ENCODE results near the gene ILKAP. TPM values are rescaled to one million over a fixed set of nuclear protein-coding genes. Genes with fewer than 3 reads are reported as not detected.
A peak's percentile ranks its signal among the peaks of the same experiment; 100 is the strongest.

The ILKAP gene
- total RNA-seq, 1 experiment from 2014 or later = 24.2 TPM

DNA sequence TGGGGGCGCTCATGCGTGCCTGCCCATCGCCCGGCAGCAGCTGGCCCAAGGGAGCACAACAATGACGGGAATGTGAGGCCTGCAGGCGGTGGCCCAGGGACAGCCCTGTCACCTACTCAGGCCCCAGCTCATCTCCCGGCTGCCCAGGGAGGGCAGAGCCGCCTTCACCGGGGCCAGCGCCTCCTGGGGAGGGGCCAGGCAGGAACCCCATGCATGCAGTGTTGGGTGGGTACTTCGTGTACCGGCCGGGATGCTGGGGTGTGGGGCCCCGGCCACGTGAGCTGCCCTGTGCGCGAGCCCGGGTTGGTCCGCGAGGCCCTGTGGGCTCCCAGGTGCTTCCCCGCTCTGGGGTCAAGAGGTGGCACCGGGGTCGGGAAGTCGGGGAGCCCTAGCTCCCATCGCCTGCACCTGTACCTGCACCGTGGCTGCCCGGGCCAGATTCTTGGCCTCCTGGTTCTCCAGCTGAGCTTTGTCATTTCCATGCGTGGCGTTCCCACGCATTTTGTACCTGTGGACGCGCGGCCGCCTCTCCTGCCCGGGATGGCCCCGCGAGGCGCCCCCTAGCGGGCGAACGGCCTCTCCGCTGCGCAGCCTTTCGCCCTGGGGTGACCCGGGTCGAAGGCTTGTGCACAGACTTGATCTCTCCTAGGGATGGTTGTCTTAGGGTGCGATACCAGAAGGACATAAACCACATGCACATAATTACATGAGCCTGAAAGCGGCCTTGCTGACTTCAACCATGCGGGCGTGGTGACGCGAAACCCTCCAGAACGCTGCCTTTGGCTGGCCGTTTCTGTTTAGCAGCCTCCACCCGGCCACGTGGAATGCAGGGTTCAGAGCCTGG, 64.1 kb downstream of the ILKAP start:
- no peak for DNase-seq (ENCODE audit: extremely low read depth, low read depth)

DNA sequence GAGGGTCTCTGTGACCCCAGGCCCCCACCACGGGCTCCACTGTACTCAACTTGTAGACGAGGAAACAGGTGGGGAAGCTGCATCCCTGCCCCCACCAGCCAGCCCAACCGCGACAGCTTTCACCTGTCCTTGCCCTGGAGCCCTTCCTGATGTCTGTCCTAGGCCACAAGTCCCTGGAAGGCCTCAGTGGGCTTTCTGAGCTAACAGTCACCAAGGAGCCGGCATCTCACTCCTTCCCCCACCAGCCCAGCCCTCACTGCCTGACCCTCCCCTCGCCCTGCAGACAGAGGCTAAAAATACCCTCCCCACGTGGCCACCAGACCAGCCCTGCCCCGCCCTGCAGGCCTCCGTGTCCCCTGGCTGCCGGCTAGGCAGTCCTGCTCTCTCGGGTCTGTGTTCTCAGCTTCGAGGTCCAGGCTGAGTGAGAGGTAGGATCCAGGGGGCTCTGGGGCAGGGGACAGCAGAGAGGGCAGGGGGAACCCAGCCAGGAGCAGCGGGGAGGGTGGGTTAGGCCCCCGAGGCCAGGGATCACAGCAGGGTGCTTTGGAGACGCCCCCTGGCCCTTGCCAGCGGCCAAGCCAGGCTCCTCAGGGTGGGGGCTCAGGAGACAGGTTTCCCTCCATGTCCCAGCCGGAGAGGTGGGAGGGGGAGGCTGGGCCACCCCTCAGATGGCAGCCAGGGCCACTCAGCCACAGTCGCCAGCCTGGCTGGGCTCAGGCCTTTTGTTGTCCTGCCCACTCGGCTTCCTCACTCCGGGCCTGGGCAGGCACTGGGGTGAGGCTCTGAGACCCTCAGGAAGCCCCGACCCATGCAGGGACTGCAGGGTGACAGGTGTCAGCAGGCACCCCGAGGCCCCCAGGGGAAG, 64.9 kb downstream of the ILKAP start, which contains the start of gene KLHL30:
KLHL30 (plus strand) TSS at position 338 of the 865 bp plus-strand sequence. CDS start 2,087 bp downstream, outside the sequence.
- no peak for DNase-seq (ENCODE audit: extremely low read depth, low read depth)

DNA sequence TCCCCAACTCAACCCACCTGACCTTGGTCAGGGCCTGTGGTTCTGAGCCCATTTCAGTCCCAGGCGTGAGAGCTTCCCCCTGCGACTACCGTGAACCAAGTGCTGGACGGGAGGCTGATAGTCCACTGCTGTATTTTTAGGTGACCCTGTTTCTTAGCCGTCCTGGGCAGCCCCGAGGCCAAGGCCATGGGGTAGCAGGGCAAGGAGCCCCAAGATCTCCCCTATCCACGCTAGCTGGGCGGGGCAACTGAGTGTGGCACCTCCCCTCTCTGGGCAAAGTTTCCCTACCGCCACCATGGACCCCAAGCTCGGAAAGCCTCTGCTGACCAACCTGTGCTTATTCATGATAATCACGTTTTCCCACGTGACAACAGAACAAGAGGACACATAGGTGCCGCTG, 65.6 kb downstream of the ILKAP start:
- DNase-seq (ENCODE audit: extremely low read depth, low read depth) = no peak

DNA sequence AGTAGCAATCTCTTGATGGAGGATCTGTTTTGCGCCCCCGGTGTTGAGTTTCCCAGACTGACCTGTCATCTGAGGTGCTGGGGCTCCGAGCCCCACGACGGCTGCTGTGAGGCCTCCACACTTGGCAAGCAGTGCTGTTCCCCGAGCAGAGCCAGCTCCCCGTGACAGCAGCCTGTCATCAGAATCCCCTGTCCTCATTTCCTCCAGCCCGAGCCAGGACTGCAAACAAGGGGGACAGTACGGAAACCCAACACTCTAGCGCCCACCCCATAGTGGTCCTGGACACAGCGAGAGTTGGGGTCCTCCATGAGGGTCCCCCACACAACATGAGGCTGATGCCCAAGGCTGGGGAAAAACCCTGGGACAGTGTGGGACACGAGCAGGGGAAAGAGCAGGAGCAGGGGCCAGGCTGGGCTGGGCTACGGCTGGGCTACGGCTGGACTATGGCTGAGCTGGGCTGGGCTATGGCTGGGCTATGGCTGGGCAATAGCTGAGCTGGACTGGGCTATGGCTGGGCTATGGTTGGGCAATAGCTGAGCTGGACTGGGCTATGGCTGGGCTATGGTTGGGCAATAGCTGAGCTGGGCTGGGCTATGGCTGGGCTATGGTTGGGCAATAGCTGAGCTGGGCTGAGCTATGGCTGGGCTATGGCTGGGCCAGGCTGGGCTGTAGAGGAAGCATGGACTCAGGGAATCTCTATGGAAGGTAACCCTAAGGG, 66.5 kb downstream of the ILKAP start:
- DNase-seq (ENCODE audit: extremely low read depth, low read depth) = peak; percentile 63

DNA sequence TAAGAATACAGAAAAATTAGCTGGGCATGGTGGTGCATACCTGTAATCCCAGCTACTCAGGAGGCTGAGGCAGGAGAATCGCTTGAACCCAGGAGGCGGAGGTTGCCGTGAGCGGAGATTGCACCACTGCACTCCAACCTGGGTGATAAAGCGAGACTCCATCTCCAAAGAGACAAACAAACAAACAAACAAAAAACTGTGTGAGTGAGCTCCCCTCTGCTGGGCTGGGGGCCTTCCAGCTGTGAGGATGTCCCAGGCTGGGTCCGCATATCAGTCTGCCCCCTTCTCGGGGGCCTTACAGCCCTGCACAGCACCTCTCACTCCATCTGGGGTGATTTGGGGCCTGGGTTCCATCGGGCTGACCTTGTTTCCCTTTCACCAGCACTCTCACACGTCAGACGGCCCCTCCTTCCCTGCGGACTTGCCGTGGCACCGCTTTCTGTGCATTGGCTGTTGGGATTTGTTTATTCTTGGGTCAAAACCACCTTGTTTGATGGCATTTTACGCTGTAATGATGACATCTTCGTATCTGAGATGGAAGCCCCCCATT, 67.8 kb downstream of the ILKAP start:
- no peak for DNase-seq (ENCODE audit: extremely low read depth, low read depth)

DNA sequence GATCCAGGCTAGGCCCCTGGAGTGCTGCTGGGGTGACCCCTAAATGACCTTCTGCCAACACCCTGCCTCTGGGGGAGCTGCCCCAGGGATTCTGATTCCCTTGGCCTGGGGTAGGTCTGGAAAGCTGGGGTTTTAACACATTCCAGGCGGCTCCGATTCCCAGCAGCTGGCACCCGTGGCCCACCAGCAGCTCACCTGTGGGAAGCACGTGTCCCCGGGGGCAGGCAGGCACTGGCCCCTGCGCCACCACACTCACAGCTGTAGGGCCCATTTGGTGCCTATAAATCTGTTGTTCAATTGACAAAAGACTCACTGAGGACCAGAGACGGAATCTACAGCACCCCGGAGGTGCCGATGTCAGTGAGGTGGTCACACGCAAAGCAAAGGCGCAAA, 69.1 kb downstream of the ILKAP start:
- DNase-seq (ENCODE audit: extremely low read depth, low read depth) = no peak

DNA sequence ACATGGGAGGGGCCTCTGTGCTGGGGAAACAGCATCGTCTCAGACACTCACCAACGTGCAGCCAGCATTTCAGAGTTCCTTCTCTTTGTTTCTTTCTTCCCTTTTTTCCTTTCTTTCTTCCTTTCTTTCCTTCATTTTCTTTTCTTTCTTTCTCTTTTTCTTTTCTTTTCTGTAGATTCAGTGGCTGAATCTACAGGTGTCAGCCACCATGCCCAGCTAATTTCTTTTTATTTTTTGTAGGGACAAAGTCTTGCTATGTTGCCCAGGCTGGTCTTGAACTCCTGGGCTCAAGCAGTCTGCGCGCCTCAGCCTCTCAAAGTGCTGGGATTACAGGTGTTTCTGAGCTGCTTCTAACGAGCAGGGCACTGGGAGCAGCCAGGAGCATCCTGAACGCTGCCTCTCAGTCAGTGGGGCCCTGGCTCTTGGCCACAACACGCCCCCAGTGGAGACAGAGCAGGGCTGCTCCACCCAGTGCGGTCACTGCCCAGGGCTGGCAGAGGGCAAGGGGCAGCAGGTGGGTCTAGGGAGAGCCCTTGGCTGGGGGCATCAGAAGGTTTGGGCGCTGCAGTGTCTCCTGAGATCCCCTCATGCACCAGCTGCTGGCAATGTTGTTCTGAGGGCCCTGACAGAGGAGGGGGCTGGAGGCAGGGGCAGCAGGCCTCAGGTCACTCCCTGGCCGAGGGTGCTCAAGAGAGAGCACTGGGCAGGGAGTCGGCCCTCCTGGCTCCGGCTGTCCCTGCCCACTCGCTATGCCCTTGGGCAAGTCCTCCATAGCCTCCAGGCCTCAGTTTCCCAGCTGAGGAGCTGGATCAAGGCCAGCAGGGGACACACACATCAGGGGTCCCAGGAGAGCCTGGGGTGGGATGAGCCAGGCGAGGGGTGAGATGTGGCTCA, 69.7 kb downstream of the ILKAP start:
- DNase-seq (ENCODE audit: extremely low read depth, low read depth) = no peak

DNA sequence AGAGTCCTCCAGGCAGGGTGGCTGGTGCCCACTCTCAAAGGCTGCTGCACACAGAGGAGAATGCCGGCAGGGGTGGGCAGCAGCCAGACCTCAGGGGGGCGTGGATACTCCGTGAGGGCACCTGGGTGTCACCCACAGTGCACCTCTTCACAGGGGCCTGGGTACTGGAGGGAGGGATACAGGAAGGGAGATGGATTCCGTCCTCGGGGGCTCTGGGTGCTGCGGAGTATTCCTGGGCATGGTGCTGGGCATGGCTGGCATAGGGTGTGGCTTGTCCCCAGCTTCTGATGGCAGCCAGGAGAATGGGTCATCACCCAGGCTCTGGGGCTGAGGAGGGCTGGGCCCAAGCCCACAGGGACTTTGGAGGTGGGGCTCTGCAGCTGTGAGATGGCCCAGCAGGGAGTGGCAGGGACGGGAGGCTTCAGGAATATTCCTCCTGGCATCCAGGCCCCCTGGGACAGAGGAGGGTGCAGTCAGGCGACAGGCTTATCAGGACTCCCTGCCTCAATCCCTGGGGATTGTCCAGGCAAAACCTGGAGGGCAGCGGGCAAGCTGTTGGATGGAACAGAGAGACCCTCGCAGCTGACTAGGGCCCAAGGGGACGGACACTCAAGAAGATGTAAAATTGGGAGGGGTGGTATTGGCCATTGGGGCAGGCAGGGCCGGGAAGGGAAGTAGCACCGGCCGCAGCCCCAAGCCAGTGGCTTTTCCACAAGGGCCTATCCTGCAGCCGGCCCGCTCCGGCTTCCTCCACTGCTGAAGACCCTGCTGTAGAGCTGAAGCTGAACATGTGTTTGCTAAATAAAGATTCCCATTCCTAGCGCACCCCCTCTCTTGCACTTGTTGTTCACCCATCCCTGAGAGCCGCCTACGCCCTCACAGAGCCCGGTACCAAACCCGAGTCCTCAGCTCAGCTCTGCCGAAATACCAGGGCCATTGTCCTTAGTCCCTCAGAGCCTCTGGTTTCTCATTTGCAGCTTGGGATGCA, 70.7 kb downstream of the ILKAP start:
- DNase-seq (ENCODE audit: extremely low read depth, low read depth) = no peak

DNA sequence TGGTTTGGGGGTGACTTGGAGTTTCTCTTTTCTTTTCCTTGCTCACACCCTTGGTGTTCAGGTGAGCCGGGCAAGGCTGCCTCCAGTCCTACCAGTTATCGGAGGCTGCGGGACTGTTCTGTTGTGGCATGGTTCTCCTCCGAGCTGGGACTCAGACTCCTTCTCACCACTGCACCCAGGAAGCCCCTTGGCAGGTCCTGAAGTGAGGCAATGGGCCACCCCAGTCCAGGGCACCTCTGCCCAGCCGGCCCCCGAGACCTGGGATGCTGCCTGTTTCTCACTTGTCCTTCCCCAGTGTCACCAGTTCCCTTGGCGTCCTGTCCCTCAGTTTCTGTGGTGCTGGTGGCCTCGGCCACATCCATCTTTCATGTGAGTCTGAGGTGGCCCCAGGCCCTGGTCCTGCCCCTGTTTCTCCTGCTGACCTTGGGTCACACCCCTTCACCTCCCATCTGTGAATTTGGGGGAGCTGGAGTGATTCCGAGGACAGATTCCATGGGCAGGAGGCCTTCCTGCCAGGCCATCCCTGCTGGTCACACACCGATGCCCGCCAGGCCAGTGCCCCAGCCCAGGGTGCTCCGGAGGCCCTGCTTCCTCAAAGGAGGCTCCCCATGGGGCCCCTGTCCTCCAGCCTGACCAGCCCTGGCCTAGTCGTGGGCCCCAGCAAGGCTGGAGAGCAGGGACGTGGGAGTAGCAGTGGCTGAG, 71.6 kb downstream of the ILKAP start:
- DNase-seq (ENCODE audit: extremely low read depth, low read depth) = no peak

DNA sequence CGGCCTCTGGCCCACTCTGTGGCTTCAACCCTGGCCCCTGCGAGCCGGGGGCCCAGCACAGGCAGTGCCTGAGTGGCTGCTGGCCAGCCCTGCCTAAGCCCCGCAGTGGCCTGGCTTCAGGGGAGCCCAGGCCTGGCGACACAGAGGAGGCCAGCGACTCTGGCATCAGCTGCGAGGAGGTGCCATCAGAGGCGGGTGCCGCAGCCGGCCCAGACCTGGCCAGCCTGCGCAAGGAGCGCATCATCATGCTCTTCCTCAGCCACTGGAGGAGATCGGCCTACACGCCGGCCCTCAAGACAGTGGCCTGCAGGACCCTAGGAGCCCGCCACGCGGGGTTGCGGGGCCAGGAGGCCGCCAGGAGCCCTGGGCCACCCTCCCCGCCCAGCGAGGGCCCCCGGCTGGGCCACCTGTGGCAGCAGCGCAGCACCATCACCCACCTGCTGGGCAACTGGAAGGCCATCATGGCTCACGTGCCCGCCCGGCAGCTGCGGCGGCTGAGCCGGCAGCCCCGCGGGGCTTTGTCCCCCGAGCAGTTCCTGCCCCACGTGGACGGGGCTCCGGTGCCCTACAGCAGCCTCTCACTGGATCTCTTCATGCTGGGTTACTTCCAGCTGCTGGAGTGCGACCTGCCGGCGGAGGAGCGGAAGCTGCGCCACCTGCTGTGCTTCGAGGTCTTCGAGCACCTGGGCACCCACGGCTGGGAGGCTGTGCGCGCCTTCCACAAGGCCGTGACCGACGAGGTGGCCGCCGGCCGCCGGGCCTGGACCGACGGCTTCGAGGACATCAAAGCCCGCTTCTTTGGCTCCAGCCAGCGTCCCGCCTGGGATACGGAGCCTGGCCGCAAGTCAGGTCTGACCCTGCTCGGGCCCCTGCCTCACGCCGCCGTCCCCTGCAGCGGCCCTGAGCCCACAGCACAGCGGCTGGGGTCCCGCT, 72.5 kb downstream of the ILKAP start:
- no peak for DNase-seq (ENCODE audit: extremely low read depth, low read depth)

DNA sequence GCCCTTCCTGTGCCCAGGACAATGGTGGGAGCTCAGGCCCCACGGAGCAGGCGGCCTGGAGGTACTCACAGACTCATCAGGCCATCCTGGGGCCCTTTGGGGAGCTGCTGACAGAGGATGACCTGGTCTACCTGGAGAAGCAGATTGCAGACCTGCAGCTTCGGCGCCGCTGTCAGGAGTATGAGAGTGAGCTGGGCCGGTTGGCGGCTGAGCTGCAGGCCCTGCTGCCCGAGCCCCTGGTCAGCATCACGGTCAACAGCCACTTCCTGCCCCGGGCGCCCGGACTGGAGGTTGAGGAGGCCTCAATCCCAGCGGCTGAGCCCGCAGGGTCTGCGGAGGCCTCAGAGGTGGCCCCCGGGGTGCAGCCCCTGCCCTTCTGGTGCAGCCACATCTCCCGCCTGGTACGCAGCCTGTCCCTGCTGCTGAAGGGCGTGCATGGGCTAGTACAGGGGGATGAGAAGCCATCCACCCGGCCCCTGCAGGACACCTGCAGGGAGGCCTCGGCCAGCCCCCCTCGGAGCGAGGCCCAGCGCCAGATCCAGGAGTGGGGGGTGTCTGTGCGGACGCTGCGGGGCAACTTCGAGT, 73.3 kb downstream of the ILKAP start:
- DNase-seq (ENCODE audit: extremely low read depth, low read depth) = no peak

DNA sequence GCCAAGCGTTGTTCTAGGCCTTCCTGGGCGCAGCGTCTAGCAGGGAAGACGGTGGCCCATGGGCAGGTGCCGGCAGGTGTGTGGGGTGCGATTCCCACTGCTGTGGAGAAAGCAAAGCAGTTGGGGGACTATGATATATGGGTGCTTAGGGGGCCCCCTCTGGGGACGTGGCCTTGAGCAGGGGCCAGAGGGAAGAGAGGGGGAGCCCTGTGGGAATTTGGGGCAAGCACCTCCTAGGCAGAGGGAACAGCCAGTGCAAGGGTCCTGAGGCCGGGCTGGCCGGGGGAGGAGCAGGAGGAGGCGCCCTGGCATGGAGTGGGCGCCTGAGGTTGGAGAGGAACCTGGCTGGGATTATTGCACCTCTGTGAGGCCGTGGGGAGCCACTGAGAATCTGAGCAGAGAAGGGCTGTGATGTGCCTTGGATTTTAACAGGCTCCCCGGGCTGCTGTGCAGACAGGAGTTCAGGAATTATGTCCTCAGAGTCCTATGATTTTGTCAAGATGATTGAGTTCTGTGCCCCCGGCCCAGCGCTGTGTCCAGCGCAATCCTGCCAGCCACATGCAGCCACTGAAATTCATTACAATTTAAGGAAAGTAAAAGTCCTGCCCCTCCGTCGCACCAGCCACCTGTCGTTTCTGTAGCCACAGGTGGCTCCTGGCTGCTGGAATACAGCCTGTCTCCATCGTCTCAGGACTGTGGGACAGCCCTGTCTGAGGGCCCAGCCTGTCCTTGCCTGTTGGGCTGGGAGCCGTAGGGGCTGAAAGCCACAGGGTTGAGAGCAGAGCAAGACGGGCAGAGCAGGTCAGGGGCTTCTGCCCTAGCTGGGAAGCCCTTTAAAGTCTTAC, 74.1 kb downstream of the ILKAP start:
- no peak for DNase-seq (ENCODE audit: extremely low read depth, low read depth)

DNA sequence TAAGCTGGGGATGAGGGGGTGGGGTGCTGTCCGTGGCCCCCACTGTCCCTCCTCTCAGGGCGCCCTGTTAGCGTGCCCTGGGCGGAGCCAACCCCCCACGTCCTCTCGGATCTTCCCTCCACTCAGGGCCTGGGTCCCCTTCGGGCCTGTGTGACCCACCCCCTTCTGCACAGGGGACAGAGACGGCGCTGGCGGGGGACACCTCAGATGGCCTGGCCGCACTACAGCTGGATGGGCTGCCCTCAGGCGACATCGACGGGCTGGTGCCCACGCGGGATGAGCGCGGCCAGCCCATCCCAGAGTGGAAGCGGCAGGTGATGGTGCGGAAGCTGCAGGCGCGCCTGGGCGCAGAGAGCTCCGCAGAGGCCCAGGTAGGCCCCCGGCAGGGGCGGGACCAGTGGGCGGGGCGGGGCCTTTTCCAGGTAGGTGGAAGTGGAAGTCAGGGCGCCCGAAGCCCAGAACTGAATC, 74.9 kb downstream of the ILKAP start:
- DNase-seq (ENCODE audit: extremely low read depth, low read depth) = no peak

DNA sequence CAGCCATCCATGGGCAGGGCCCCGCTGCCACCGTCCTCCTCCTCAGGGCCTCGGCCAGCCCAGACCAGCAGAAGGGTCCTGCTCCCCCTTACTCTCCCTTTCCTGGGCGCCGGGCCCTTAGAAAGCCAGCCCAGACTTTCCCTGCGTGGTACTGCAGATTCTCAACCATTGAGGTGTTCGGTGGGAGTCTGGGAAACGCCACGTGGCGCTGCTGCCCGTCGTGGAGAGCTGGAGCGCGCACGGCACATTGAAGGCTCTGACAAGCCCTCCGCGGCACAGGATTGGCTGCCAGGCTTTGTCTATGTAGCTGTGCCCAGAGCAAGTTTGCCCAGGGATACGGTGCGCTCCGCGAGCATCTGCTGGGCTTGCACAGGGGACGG, 75.4 kb downstream of the ILKAP start:
- DNase-seq (ENCODE audit: extremely low read depth, low read depth) = no peak
